ENCODE results near the gene ZNF142. TPM values are rescaled to one million over a fixed set of nuclear protein-coding genes. Genes with fewer than 3 reads are reported as not detected.

The ZNF142 gene
- total RNA-seq, 2 donors from 2014 or later = 17.9 to 19.5 TPM

DNA sequence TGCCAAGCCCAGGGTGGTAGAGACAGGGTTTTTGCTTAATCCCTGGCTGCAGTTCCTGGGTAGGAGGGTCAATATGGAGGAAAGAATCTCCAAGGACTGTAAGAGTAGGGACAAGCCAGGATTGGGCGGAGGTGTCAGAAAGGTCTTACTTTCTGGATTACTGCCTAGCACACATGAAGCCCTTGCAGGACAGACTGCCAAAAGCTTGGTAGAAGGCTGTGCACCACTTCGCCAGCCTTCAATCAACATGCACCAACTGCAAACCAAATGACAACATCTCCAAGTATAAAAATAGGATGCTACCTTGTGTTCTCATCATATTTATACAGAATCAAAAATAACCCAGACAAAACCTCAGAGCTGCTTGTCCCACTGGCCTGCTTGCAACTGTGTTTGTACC is 3.7 kb downstream of the ZNF142 start:
- ATAC-seq = no peak
- intact Hi-C loops (cut with DNase I, micrococcal nuclease) = no loop called here
- no peak for DNase-seq

DNA sequence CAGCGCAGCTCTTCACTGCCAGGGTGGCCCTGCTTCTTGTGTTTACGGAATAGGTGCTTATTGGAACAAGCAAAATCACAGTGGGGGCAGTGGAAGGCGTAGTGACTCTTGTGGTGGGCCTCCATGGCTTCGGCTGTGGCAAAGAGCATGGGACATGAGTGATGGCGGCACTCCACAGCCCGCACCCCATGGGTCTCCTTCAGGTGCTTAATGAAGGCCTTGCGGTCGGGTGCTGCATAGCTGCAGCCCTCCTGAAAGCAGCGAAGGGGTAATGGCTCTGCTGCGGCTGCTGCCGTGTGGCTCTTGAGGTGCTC is 10.7 kb downstream of the ZNF142 start:
- no peak for DNase-seq
- peak; percentile 21 for ATAC-seq
- intact Hi-C loops (cut with DNase I, micrococcal nuclease) = no loop called here

DNA sequence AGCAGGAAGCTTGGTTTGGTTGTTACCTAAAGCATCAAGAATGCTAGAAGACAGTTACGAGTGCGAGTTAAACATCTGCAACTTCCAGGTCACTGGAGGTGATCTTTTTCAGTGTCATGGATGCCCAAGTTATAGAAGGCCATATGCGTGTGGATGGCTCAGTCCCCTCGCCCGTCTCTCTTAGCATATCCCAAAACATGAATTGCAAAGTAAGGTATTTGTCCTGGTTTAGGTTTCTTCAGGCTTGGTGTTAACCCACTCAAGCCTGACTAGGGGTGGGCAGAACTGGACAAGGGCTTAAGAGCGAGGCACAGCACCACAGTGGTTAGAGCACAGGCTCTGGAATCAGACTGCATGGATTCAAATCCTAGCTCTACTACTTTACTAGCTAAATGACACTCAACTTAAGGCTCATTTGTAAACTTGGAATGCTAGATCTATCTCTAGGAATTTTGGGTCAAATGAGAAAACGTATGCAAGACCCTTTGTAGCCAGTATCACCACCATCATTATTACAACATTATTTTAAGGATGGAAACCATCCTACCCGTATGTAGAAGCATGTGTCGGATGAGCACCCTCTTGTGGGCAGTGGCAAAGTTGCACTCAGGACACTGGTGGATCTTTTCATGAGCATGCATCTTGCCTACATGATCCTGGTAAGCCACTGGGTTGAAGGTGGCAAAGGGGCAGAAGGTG is 11.2 kb downstream of the ZNF142 start:
- DNase-seq (peak in 1 of 2 donors; percentile 50), ATAC-seq (peak; percentile 87)
- intact Hi-C loops (cut with DNase I, micrococcal nuclease) = no loop called here

DNA sequence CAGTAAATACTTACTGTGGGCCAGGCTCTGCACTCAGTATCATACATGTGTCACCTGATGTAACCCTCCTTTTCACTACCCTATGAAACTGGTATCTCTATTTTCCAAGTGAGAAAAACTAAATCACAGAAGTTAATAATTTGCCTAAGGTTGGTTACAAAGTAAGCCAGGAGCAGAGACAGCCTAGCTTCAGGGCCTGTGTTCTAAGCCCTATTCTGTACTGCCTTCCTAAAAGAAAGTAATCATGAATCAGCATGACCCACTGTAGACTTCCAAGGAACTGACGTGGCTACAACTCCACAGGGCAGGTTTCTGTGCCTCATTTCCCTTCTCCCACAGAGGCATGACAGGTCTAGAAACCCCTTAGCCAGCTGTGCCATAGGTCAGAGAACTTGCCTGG is 14.3 kb downstream of the ZNF142 start:
- intact Hi-C loops (cut with DNase I, micrococcal nuclease) = no loop called here
- DNase-seq (no peak), ATAC-seq (no peak)

DNA sequence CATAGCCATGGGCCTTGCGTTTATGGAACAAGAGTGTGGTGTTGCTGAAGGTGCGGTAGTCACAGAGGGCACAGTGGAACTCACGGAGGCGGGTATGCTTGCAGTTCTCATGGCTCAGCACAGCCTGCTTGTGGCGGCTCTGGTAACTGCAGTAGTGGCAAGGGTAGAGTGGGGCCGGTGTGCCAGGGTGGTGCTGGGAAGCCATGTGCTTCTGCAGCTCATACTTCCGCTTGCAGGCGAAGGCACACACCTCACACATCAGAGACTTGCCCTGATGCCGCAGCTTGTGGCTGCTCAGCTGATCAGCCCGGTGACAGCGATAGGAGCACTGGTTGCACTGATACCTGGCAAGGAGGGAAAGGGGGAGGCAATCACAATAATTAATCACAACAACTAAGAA is 14.7 kb downstream of the ZNF142 start:
- ATAC-seq (no peak), DNase-seq (no peak)
- intact Hi-C loops (cut with DNase I, micrococcal nuclease) = no loop called here

DNA sequence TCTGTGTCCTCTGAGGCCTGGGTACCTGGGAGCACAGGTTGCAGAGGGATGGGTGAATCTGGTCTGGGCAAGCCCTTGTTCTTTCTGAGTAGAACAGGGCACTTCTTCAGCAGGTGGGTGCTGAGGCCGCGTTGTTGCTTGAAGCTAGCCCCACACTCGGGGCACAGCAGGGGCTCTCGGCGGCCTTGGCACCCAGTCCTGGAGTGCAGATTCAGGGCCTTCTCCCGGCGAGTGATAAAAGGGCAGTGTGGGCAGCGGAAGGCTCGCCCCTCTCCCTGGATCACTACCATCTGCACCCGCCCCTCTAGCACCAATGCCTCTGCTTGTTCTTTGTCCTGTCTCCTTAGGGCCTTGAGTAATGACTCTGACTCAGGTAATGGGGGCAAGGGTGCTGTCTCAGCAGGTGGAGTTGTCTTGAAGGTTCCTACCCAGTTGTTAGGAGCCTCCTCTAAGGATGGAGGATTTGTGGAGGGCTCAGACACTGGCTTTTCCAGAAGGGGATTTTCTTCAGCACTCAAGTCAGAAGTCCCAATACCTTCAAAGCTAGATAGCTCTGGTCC is 15.6 kb downstream of the ZNF142 start:
- DNase-seq = no peak
- intact Hi-C loops (cut with DNase I, micrococcal nuclease) = no loop called here
- ATAC-seq = no peak

DNA sequence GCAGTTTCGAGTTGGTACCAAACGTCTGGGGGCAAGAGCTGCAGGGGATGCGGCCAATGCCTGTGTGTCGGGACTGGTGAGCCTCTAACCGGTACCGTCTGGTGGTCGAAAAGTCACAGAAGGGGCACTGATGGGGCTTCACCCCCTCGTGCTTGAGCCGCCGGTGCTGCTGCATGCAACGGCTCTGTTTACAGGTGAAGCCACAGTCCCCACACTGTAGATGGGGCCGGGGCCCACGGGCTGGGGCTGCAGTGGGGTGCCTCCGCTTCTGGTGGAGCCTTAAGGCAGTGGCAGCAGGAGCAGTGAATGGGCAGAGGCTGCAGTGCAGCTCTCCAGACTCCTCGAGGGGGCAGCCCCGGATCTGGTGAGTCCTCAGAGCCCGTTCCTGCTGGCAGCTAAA is 16.6 kb downstream of the ZNF142 start:
- intact Hi-C loops (cut with DNase I, micrococcal nuclease) = no loop called here
- ATAC-seq = no peak
- no peak for DNase-seq

DNA sequence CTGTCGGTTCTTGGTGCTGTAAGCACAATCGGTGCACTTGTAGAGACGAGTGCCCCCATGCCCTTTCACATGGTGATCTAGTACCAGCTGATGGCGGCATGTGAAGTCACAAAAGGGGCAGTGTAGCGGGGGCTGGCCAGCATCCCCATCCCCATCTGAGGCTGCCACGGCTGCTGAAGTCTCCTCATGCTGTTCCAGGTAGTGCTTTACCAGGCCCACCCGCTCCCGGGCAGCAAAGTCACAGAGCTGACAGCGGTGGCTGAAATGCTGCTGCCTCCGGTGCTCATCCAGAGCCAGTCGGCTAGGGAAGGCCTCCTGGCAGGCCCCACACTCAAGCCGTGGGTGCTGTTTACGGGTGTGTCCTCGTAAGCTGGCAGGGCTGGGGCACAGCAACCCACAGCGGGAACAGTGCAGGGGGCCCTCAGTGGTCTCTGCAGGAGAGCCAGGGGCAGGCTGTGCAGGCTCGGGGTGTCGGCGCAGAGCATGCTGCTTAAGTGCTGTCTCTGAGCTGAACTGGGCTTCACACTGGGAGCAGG is 17.2 kb downstream of the ZNF142 start:
- intact Hi-C loops (cut with DNase I, micrococcal nuclease) = no loop called here
- DNase-seq (no peak), ATAC-seq (no peak)

DNA sequence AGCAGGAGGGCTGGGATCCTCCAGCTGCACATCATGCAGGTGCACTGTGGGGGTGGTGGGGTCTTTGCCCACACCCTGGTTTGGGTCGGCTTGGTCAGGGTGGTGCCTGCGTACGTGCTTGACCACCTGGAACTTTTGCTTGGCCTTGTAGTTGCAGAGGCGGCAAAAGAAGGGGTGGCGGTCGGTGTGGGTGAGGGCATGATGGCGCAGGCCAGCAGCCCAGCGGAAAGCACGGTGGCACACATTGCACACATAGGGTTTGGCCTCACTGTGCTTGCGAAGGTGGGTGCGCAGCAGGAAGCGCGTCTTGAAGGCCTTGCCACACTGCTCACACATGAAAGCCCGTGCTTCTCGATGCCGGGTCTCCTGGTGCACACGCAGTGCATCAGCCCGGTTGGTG is 21.1 kb downstream of the ZNF142 start:
- DNase-seq (no peak), ATAC-seq (no peak)
- intact Hi-C loops (cut with DNase I, micrococcal nuclease) = no loop called here

DNA sequence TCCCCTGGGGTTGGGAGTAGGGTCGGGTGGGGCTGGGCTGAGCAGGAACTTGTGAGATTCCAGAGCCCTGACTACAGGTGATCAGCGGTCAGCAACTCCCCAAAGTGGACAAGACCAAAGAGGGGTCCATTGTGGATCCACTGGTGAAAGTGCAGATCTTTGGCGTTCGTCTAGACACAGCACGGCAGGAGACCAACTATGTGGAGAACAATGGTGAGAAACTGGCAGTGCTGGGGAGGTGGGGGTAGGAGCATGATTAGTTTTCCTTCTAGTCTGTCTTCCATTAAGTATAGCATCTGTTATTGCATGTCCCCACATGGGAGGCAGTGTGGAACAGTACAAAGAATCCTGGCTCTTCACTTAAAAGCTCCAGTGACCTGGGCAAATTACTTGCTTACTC is 23.7 kb downstream of the ZNF142 start:
- ATAC-seq (no peak), DNase-seq (no peak)
- intact Hi-C loops (cut with DNase I, micrococcal nuclease) = no loop called here

DNA sequence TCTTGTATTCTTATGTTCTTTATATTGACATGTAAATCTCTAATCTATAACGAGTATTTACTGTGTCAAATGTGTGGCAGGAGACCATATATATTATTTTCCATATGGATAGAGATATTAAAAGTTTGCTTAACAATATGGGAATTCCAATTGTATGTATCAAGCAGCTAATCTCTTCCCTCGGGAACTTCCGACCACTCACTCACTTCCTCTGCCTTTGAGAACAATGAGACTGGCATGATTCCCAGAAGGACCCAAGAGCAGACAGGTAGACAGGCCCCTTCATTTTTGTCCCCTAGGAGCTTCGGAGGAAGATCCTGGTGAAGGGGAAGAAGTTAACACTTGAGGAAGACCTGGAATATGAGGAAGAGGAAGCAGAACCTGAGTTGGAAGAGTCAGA is 27.6 kb downstream of the ZNF142 start:
- ATAC-seq (no peak), DNase-seq (no peak)
- intact Hi-C loops (cut with DNase I, micrococcal nuclease) = no loop called here

DNA sequence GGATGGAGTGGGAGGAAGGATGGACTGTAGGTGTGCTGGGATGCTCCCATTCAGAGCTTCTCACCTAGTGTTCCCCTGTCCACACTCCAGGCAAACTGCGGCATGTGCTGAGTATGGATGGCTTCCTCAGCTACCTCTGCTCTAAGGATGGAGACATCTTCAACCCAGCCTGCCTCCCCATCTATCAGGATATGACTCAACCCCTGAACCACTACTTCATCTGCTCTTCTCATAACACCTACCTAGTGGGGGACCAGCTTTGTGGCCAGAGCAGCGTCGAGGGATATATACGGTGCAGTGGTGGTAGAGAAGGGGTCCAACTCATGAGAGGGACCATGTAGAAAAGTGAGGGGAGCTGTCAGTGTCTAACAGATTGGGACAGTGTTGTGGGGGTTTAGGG is 31.5 kb downstream of the ZNF142 start:
- intact Hi-C loops (cut with DNase I, micrococcal nuclease) = no loop called here
- DNase-seq = no peak
- no peak for ATAC-seq

DNA sequence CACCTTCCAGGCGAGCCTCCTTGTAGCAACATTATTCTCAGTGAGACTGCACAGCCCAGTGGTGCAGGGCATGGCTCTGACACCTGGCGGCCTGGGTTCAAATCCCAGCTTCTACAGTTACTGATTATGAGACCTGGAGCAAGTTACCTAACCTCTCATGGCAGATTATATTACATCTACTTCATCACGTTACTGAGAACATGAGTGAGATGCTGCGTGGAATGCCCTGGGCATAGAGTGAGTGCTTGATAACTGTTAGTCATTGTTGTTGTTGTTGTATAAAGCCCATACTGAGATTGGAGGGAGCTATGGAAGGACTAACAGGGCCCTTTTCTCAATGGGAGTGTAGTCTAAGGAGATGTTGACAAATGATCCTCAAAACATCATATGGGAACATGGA is 33.1 kb downstream of the ZNF142 start:
- intact Hi-C loops (cut with DNase I, micrococcal nuclease) = no loop called here
- ATAC-seq (no peak), DNase-seq (no peak)

DNA sequence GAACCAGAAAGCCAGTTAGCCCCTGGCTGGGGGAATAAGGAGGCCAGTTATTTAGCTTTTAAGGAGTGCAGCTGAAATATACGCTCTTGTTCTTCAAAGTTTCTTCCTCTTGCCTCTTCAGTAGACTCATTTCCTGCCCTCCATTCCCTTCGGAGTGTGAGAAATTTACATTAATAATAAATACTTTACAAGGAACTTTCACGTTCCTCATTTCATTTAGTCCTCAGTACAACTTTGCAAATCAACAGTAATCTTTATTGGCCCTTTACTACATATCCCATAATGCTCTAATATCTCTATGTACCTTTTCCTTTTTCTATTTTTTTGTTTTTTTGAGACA is 36.1 kb downstream of the ZNF142 start:
- no peak for ATAC-seq
- intact Hi-C loops (cut with DNase I, micrococcal nuclease) = no loop called here

DNA sequence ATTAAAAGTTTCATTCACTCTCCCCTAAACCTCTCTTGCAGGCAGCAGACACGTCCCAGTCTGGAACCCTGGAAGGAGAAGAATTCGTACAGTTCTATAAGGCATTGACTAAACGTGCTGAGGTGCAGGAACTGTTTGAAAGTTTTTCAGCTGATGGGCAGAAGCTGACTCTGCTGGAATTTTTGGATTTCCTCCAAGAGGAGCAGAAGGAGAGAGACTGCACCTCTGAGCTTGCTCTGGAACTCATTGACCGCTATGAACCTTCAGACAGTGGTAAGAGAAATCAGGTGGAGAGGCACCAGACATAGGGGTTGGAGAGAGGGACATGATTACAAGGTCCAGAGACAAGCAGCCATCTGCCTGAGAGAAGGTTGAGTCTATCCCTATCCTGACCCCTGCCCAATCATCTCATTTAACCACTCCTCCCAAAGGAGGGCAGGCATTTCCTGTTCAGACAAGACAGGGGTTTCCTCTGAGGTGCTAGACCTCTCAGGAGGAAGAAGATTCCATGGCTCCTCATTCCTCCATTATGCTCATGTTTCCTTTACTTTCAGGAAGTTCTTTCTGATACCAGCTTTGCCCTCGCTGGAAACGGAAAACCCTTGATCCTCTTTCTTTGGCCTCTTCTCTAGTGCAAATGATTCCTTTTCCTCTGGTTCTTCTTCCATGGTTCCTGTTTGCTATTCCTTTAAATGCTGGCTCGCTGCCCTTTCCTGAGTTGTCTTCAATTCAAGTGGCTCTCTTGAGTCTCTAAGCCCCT is 36.6 kb downstream of the ZNF142 start:
- no peak for DNase-seq
- intact Hi-C loops (cut with DNase I, micrococcal nuclease) = no loop called here
- ATAC-seq = no peak

More for the DNA sequence above, 36.1 kb downstream of the ZNF142 start:
- no peak for DNase-seq

DNA sequence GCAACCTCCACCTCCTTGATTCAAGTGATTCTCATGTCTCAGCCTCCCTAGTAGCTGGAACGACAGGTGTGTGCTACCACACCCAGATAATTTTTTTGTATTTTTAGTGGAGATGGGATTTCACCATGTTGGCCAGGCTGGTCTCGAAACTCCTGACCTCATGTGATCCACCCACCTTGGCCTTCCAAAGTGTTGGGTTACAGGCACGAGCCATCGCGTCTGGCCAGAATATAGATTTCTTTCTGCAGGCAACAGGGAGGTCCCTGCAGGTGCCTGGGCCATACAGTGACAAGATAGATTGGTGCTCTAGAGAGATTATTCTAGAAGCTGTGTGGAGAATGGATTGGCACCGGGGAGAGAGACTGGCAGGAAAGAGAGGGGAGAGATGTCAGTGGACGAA is 38.4 kb downstream of the ZNF142 start:
- intact Hi-C loops (cut with DNase I, micrococcal nuclease) = no loop called here
- ATAC-seq (no peak), DNase-seq (no peak)

DNA sequence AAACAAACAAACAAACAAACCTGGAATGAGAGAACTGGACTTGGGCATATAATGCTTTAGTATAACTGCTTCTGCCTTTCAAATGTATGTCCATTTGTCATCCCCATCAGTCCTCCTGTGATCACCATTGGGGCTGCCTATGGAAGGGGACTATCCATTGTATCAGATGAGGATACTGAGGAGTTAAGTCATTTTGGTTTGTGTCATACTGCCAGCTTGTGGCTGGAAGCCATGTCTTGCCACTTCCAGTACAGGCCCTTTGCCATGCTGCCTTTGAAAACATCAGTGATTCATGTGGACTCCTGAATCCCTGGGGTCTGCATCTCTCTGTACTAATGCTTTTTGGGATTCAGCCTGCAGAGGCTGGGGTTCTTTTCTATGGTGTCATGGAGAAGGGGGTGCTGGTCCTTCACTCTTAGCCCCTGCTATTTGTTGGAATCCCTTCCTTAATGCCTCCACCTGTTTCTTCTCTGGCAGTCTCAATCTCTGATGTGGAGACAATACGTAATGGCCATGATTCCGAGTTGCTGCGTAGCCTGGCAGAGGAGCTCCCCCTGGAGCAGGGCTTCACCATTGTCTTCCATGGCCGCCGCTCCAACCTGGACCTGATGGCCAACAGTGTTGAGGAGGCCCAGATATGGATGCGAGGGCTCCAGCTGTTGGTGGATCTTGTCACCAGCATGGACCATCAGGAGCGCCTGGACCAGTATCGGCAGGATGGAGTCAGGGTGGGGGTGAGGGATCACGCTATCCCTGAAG is 41.1 kb downstream of the ZNF142 start:
- DNase-seq (no peak), ATAC-seq (no peak)
- intact Hi-C loops (cut with DNase I, micrococcal nuclease) = no loop called here

DNA sequence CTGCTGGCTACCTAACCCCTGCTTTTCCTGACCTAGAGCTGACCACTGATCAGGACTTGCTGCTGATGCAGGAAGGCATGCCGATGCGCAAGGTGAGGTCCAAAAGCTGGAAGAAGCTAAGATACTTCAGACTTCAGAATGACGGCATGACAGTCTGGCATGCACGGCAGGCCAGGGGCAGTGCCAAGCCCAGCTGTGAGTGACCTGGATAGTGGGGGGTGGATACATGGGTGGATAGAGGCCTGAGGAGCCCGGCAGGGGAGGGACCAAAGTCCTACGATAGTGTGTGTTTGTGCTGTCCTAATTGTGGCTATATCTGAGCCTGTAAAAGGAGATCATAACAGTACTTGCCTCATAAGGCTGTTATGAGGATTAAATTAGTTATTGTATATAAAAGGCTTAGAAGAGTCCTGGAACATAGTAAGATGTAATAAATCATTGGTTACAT is 43.5 kb downstream of the ZNF142 start:
- intact Hi-C loops (cut with DNase I, micrococcal nuclease) = no loop called here
- ATAC-seq (peak; percentile 100), DNase-seq (peak; percentile 60 to 63)

DNA sequence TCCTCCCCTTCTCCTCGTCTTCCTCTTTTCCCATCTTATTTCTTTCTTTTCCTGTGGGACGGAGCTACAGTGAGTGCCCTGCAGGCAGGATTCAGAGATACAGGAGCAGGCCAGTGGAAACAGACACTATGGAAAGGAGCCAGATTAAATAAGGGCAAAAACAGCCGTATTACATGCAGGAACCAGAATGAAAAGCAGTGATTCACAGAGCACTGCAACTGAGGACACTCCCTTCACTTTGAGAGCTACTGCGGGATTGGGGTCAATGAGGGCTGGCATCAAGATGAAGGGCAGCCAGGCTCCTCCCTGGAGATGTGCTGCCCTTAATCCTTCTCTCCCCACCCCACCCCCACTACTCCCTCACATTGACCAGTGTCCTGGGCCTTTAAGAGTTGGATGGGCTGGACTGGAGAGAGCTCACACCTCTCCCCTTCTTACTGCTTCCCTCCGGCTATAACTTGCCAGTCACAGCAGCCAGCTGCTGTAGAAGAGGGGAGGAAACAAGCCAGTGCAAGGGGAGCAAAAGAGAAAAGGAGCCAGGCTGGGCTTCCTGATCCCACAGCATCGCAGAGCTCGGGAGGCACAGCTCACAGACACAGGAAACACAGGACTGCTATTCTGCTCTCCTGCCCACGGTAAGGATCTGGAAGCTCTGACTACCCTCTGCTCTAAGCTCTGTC is 51.8 kb downstream of the ZNF142 start, which contains the start of gene PLCD4:
TSS of gene PLCD4 (plus strand) at position 464 of the 680 bp plus-strand sequence. CDS start 7,841 bp downstream, outside the sequence.
- intact Hi-C loops (cut with DNase I, micrococcal nuclease) = no loop called here
- ATAC-seq (peak; percentile 65), DNase-seq (peak; percentile 13 to 62)

All from left colon (tissue), 2 donors.